PC-9 (cell line): Measurements from ENCODE around the gene NCR3LG1. TPM values are rescaled to one million over a fixed set of nuclear protein-coding genes. Genes with fewer than 3 reads are reported as not detected.

Experiments used
- BruUV-seq: library from RNA; stranded (reverse); fragments of 400-500 nt; replicated peaks from 2 replicates; lab custom pipeline; 2021; lab: Mats Ljungman, UMichigan
- CTCF ChIA-PET: fragments of 300-600 bp; sonication (Branson Sonifier 250); formaldehyde crosslinking; loops from one replicate; lab custom pipeline; 2022; ENCODE audit warnings: antibody characterized with exemption; lab: Charles Lee
- POLR2A ChIA-PET: fragments of 300-600 bp; sonication (Branson Sonifier 250); formaldehyde crosslinking; loops from one replicate; lab custom pipeline; 2022; ENCODE audit warnings: antibody characterized with exemption; ENCODE audit not compliant: unreplicated experiment; lab: Charles Lee
- DNase-seq, 2 experiments: peaks; one replicate each; pipeline versions ENCODE4 v3.0.0 to v3.0.0-alpha.2; 2015 to 2022; ENCODE audit warnings: mixed read lengths in 1 of 2
- H2AFZ ChIP-seq: fragments of 200-600 bp; sonication (generic); 2 replicates; pipeline ENCODE4 v1.8.1; 2017; ENCODE audit warnings: antibody characterized with exemption
- H3F3A ChIP-seq: fragments of 200-600 bp; sonication (generic); 2 replicates; pipeline ENCODE4 v1.8.1; 2017; ENCODE audit warnings: antibody characterized with exemption, mild to moderate bottlenecking, low read depth; ENCODE audit not compliant: insufficient read depth
- H3K27ac ChIP-seq: fragments of 200-600 bp; sonication (generic); 2 replicates; pipeline ENCODE4 v1.6.1; 2016; ENCODE audit warnings: mixed run types
- H3K27me3 ChIP-seq: fragments of 200-600 bp; sonication (generic); 2 replicates; pipeline ENCODE4 v1.6.1; 2016; ENCODE audit warnings: low read depth, mixed run types; ENCODE audit not compliant: insufficient read depth
- H3K36me3 ChIP-seq: fragments of 200-600 bp; sonication (generic); 2 replicates; pipeline ENCODE4 v1.6.1; 2016; ENCODE audit warnings: low read depth, mixed run types
- H3K4me1 ChIP-seq: fragments of 200-600 bp; sonication (generic); replicated peaks from 2 replicates; pipeline ENCODE4 v1.6.1; 2016; ENCODE audit warnings: mixed run types; ENCODE audit not compliant: insufficient read depth
- H3K4me2 ChIP-seq: fragments of 200-600 bp; sonication (generic); 2 replicates; pipeline ENCODE4 v1.6.1; 2017; ENCODE audit warnings: mixed run types
- H3K4me3 ChIP-seq: fragments of 200-600 bp; sonication (generic); 2 replicates; pipeline ENCODE4 v1.6.1; 2016; ENCODE audit warnings: mixed run types
- H3K79me2 ChIP-seq: fragments of 200-600 bp; sonication (generic); 2 replicates; pipeline ENCODE4 v1.6.1; 2017; ENCODE audit warnings: low read depth, mixed run types
- H3K9me2 ChIP-seq: fragments of 200-600 bp; sonication (generic); 2 replicates; pipeline ENCODE4 v1.8.1; 2017; ENCODE audit warnings: mild to moderate bottlenecking; ENCODE audit not compliant: insufficient read depth
- H3K9me3 ChIP-seq: fragments of 200-600 bp; sonication (generic); 2 replicates; pipeline ENCODE4 v1.8.1; 2016; ENCODE audit warnings: low read depth; ENCODE audit not compliant: insufficient read depth
- H4K20me1 ChIP-seq: fragments of 200-600 bp; sonication (generic); 2 replicates; pipeline ENCODE4 v1.8.1; 2017; ENCODE audit not compliant: insufficient read depth
- EZH2 ChIP-seq: fragments of 200-600 bp; sonication (generic); IDR thresholded peaks from 2 replicates; pipeline ENCODE4 v1.8.0; 2017; ENCODE audit warnings: antibody characterized with exemption, low read depth
- intact Hi-C: fragments of 100-400 bp; cut with micrococcal nuclease; formaldehyde crosslinking; loops from one replicate; pipeline ENCODE4 v1.10.0; 2022; ENCODE audit not compliant: unreplicated experiment
- total RNA-seq: library from RNA; stranded (reverse); gene quantifications from 2 replicates; pipeline ENCODE4 v1.2.3, GENCODE V29; 2021
- TF ChIP-seq, protein P1 (sequence below): fragments of 200-600 bp; sonication (generic); conservative IDR thresholded peaks from 2 replicates; pipeline ENCODE4 v1.6.1; 2017; ENCODE audit warnings: mixed run types, antibody characterized with exemption, mild to moderate bottlenecking, moderate library complexity

The NCR3LG1 gene
- total RNA-seq, 1 experiment from 2014 or later: 0.33 TPM

GRCh38 chr11:17395978-17396377 lies 44.4 kb downstream of the NCR3LG1 start:
- Histone ChIP-seq H3K36me3 (no peaks in the 10 kb centered on the region), H3K9me2 (no peaks in the 10 kb centered on the region), H3K4me2 (no peak overlapping the region), H4K20me1 (no peaks in the 10 kb centered on the region; the same call in 1 of the 2 replicates), H3K4me3 (no peak overlapping the region), H3K27ac (no peak overlapping the region), H3K9me3 (no peaks in the 10 kb centered on the region), H2AFZ (no peak overlapping the region), H3K4me1 (no peaks in the 10 kb centered on the region), H3K79me2 (no peaks in the 10 kb centered on the region), H3F3A (no peaks in the 10 kb centered on the region), H3K27me3 (peaks cover 28% of the 10 kb centered on the region)
- no TSS peak for BruUV-seq
- ChIA-PET CTCF (no interaction called here), POLR2A (no interaction called here)
- no peak for DNase-seq
- intact Hi-C loops: no loop called here
- TF ChIP-seq EZH2: no peak
- TF ChIP-seq, protein P1, sequence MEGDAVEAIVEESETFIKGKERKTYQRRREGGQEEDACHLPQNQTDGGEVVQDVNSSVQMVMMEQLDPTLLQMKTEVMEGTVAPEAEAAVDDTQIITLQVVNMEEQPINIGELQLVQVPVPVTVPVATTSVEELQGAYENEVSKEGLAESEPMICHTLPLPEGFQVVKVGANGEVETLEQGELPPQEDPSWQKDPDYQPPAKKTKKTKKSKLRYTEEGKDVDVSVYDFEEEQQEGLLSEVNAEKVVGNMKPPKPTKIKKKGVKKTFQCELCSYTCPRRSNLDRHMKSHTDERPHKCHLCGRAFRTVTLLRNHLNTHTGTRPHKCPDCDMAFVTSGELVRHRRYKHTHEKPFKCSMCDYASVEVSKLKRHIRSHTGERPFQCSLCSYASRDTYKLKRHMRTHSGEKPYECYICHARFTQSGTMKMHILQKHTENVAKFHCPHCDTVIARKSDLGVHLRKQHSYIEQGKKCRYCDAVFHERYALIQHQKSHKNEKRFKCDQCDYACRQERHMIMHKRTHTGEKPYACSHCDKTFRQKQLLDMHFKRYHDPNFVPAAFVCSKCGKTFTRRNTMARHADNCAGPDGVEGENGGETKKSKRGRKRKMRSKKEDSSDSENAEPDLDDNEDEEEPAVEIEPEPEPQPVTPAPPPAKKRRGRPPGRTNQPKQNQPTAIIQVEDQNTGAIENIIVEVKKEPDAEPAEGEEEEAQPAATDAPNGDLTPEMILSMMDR: no peak

DNA sequence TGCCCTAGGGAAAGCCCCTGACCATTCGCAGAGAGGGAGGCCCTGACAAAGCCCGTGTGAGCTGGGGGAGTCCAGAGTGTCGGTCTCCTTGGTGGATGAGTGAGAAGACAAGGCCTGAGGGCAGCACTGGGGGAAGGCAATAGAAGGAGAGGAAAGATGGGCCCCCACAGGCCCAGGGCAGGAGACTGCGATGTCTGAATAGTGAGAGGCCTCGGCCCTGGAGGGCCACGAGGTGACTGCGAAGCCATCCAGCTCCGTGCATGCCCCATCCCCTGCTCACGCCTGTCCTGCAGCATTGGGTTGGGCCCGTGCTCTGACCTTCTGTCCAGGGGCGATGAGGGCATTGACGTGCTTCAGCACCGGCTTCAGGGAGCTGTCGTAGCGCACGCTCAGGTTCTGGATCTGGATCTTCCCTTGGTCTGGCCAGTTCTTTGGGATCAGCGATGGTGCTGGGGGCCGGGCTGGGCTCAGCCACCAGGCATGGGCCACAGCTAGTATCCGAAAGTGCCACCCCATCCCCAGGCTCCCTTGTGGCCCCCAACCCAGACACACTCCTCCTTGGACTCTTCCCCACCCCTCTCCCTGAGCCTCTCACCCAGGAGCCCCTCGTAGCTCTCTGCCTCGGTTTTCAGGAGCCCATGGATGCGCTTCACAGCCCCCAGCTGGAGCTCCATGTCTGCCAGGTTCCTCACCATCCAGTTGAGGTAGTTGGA lies 45.2 kb downstream of the NCR3LG1 start:
- Histone ChIP-seq H2AFZ (no peak overlapping the region), H3K27me3 (peaks cover 25% of the 10 kb centered on the region; the same call in 1 of the 2 replicates), H3K79me2 (no peaks in the 10 kb centered on the region), H3F3A (no peaks in the 10 kb centered on the region), H3K9me3 (no peaks in the 10 kb centered on the region), H3K9me2 (no peaks in the 10 kb centered on the region), H3K4me3 (no peak overlapping the region), H3K36me3 (no peaks in the 10 kb centered on the region), H3K4me1 (no peaks in the 10 kb centered on the region), H3K4me2 (no peak overlapping the region), H4K20me1 (no peaks in the 10 kb centered on the region; the same call in 1 of the 2 replicates), H3K27ac (no peak overlapping the region)
- ChIA-PET POLR2A (no interaction called here), CTCF (no interaction called here)
- TF ChIP-seq, protein P1: no peak
- TF ChIP-seq EZH2: no peak
- BruUV-seq: no TSS peak
- intact Hi-C loops: no loop called here
- DNase-seq: no peak

GRCh38 chr11:17397311-17398002 lies 45.9 kb downstream of the NCR3LG1 start:
- Histone ChIP-seq H3K79me2 (no peaks in the 10 kb centered on the region), H3K4me1 (no peaks in the 10 kb centered on the region), H3F3A (no peaks in the 10 kb centered on the region), H3K9me2 (no peaks in the 10 kb centered on the region), H3K4me3 (no peak overlapping the region), H4K20me1 (no peaks in the 10 kb centered on the region), H3K9me3 (no peaks in the 10 kb centered on the region), H2AFZ (no peak overlapping the region), H3K27me3 (peaks cover 27% of the 10 kb centered on the region; the same call in 1 of the 2 replicates), H3K4me2 (no peak overlapping the region), H3K36me3 (no peaks in the 10 kb centered on the region), H3K27ac (no peak overlapping the region)
- no peak for DNase-seq
- ChIA-PET CTCF (no interaction called here), POLR2A (no interaction called here)
- TF ChIP-seq, protein P1: no peak
- TF ChIP-seq EZH2: no peak
- no TSS peak for BruUV-seq
- intact Hi-C loops: no loop called here
